Measurements from ENCODE around the gene CHRM1.
"Not testable (repeated sequence)": the region's sequence is repeated elsewhere in the genome, so short reads cannot be mapped to it uniquely, and the experiment has no call there.

Gene CHRM1

GRCh38 chr11:62921201-62921572 is at the start of gene CHRM1:
Gene CHRM1, minus strand, starts transcription at chr11:62921363. Its CDS starts 10,263 bp downstream, at chr11:62911100.
- DNase-seq (ENCODE audit: insufficient read length, low spot score) (no peak), FAIRE-seq (no peak)

- DNase-seq (ENCODE audit: insufficient read length, low spot score) = no peak
- no peak for FAIRE-seq
Observed at GRCh38 chr11:62965574-62965973, 44.4 kb upstream of the CHRM1 start.

GRCh38 chr11:62962391-62962790 is 41.2 kb upstream of the CHRM1 start:
- no peak for FAIRE-seq
- DNase-seq (ENCODE audit: insufficient read length, low spot score) = no peak

GRCh38 chr11:62961017-62961570 is 39.9 kb upstream of the CHRM1 start:
- FAIRE-seq = no peak

GRCh38 chr11:62959422-62959980 is 38.3 kb upstream of the CHRM1 start:
- FAIRE-seq = no peak
- DNase-seq (ENCODE audit: insufficient read length, low spot score) = no peak

More at GRCh38 chr11:62961017-62961570, 39.9 kb upstream of the CHRM1 start:
- DNase-seq (ENCODE audit: insufficient read length, low spot score) = no peak

GRCh38 chr11:62958547-62959421 is 37.6 kb upstream of the CHRM1 start:
- no peak for FAIRE-seq
- DNase-seq (ENCODE audit: insufficient read length, low spot score) = no peak

- FAIRE-seq = no peak
- no peak for DNase-seq (ENCODE audit: insufficient read length, low spot score)
Observed at GRCh38 chr11:62957147-62957546, 36.0 kb upstream of the CHRM1 start.

- no peak for FAIRE-seq
- no peak for DNase-seq (ENCODE audit: insufficient read length, low spot score)
Observed at GRCh38 chr11:62954478-62954877, 33.3 kb upstream of the CHRM1 start.

GRCh38 chr11:62953811-62954210 is 32.6 kb upstream of the CHRM1 start:
- FAIRE-seq = no peak
- no peak for DNase-seq (ENCODE audit: insufficient read length, low spot score)

GRCh38 chr11:62948765-62949320 is 27.7 kb upstream of the CHRM1 start:
- FAIRE-seq (no peak), DNase-seq (ENCODE audit: insufficient read length, low spot score) (no peak)

GRCh38 chr11:62945538-62945937 is 24.4 kb upstream of the CHRM1 start:
- not testable (repeated sequence) for FAIRE-seq; DNase-seq (ENCODE audit: insufficient read length, low spot score)

- DNase-seq (ENCODE audit: insufficient read length, low spot score); FAIRE-seq: not testable (repeated sequence)
Observed at GRCh38 chr11:62937528-62937927, 16.4 kb upstream of the CHRM1 start.

- no peak for DNase-seq (ENCODE audit: insufficient read length, low spot score)
- no peak for FAIRE-seq
Observed at GRCh38 chr11:62934496-62934785, 13.3 kb upstream of the CHRM1 start.

- DNase-seq (ENCODE audit: insufficient read length, low spot score) (no peak), FAIRE-seq (no peak)
Observed at GRCh38 chr11:62933750-62934495, 12.8 kb upstream of the CHRM1 start.

- FAIRE-seq (no peak), DNase-seq (ENCODE audit: insufficient read length, low spot score) (no peak)
Observed at GRCh38 chr11:62933285-62933684, 12.1 kb upstream of the CHRM1 start.

- DNase-seq (ENCODE audit: insufficient read length, low spot score) (no peak), FAIRE-seq (no peak)
Observed at GRCh38 chr11:62931499-62932278, 10.5 kb upstream of the CHRM1 start.

GRCh38 chr11:62930666-62931065 is 9.5 kb upstream of the CHRM1 start:
- DNase-seq (ENCODE audit: insufficient read length, low spot score) = no peak
- FAIRE-seq = no peak

- DNase-seq (ENCODE audit: insufficient read length, low spot score) = no peak
Observed at GRCh38 chr11:62930157-62930556, 9.0 kb upstream of the CHRM1 start.

GRCh38 chr11:62928011-62928410 is 6.8 kb upstream of the CHRM1 start:
- FAIRE-seq (no peak), DNase-seq (ENCODE audit: insufficient read length, low spot score) (no peak)

More at GRCh38 chr11:62930157-62930556, 9.0 kb upstream of the CHRM1 start:
- FAIRE-seq = no peak
